Measurements from ENCODE around the gene CDC42BPA. TPM values are rescaled to one million over a fixed set of nuclear protein-coding genes. Genes with fewer than 3 reads are reported as not detected.

The CDC42BPA gene
- total RNA-seq, 1 experiment from 2014 or later, result 30.1 TPM

DNA sequence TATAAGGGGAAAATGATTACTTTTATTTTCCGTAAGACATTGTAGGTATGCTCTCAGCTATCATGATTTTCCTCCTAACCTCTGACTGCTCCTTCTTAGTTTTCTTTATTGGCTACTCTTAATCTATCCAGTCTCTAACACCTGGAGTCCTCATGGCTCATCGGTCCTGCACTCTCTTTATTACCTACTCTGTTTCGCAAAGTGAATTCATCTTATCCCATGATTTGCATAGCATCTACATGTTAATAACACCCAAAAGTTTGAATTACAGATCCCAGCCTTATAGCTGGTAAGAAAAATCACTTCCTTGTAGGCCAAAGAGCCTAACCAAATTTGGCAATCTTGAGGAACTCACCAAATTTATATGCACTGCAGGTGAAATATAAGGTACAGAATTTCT lies 136.3 kb downstream of the CDC42BPA start:
- WGBS (ENCODE audit: extremely low coverage, insufficient read length, low lambda C conversion rate), result no CpG with 5 or more reads among the region's 3 CpGs
- H2AFZ ChIP-seq (ENCODE audit: low read length), result no peak overlapping the region

More for the DNA sequence above, 136.3 kb downstream of the CDC42BPA start:
- Histone ChIP-seq H2BK15ac (ENCODE audit: low read depth, low read length) (no peak overlapping the region), H3K27ac (ENCODE audit: insufficient read length, low read depth, low read length) (no peak overlapping the region), H3K4me1 (ENCODE audit: insufficient read depth, low read length) (no peaks in the 10 kb centered on the region), H2BK120ac (ENCODE audit: low read depth, low read length, poor library complexity, severe bottlenecking) (no peak overlapping the region), H4K20me1 (ENCODE audit: control insufficient read depth, insufficient read depth, insufficient read length) (no peaks in the 10 kb centered on the region), H4K5ac (ENCODE audit: insufficient read length, low read depth, low read length) (no peak overlapping the region), H3K79me1 (ENCODE audit: insufficient read depth, low read depth, low read length, poor library complexity, severe bottlenecking) (peaks cover 4% of the 10 kb centered on the region), H3K23ac (ENCODE audit: insufficient read length, low read depth, low read length) (no peak overlapping the region), H3K9ac (ENCODE audit: extremely low read depth, insufficient read length, low read length) (no peak overlapping the region), H3K4ac (ENCODE audit: low read depth, low read length) (no peak overlapping the region), H3K27me3 (ENCODE audit: insufficient read depth, low read length) (no peaks in the 10 kb centered on the region), H4K91ac (ENCODE audit: insufficient read length, low read depth, low read length) (no peak overlapping the region), H3K9me3 (ENCODE audit: control insufficient read depth, low read depth, low read length) (no peaks in the 10 kb centered on the region), H3K56ac (ENCODE audit: insufficient read length, low read depth, low read length) (no peak overlapping the region), H3K18ac (ENCODE audit: insufficient read length, low read depth, low read length) (no peak overlapping the region), H3T11ph (ENCODE audit: low read length) (no peak overlapping the region), H2BK20ac (ENCODE audit: low read depth, low read length, poor library complexity, severe bottlenecking) (no peak overlapping the region), H2BK12ac (ENCODE audit: insufficient read length, low read depth, low read length) (no peak overlapping the region), H3K14ac (ENCODE audit: insufficient read depth, low read length) (no peak overlapping the region), H3K4me2 (ENCODE audit: insufficient read depth, insufficient read length, low read length) (no peak overlapping the region), H2BK5ac (ENCODE audit: insufficient read length, low read length) (no peak overlapping the region), H3K79me2 (ENCODE audit: insufficient read depth, low read length) (no peaks in the 10 kb centered on the region), H4K8ac (replicated peaks; ENCODE audit: insufficient read length, low read depth, low read length) (no peak overlapping the region), H3K23me2 (ENCODE audit: insufficient read length, low read depth, low read length, poor library complexity, severe bottlenecking) (no peaks in the 10 kb centered on the region), H2AK5ac (ENCODE audit: insufficient read length, low read length) (no peak overlapping the region)
- Mint-ChIP-seq H3K4me1 (peaks cover 6 to 13% of the 10 kb centered on the region in 2 experiments), H3K4me3 (no peak overlapping the region), H3K36me3 (ENCODE audit: insufficient read depth in 1 of 3, low read depth in 3 of 3) (peaks cover 5 to 11% (median 5%) of the 10 kb centered on the region in 3 experiments; a peak in 6 of 7 replicates), H3K27me3 (ENCODE audit: low read depth) (no peaks in the 10 kb centered on the region), H3K27ac (no peak overlapping the region), H3K9me3 (no peaks in the 10 kb centered on the region; a peak in 1 of 5 replicates)
- no peak for DNase-seq
- TF ChIP-seq, protein P1, sequence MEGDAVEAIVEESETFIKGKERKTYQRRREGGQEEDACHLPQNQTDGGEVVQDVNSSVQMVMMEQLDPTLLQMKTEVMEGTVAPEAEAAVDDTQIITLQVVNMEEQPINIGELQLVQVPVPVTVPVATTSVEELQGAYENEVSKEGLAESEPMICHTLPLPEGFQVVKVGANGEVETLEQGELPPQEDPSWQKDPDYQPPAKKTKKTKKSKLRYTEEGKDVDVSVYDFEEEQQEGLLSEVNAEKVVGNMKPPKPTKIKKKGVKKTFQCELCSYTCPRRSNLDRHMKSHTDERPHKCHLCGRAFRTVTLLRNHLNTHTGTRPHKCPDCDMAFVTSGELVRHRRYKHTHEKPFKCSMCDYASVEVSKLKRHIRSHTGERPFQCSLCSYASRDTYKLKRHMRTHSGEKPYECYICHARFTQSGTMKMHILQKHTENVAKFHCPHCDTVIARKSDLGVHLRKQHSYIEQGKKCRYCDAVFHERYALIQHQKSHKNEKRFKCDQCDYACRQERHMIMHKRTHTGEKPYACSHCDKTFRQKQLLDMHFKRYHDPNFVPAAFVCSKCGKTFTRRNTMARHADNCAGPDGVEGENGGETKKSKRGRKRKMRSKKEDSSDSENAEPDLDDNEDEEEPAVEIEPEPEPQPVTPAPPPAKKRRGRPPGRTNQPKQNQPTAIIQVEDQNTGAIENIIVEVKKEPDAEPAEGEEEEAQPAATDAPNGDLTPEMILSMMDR (conservative IDR thresholded peaks at IDR 0.05), result no peak

Measured in H9 (cell line).